Stomach (tissue), 9 donors: ENCODE measurements around the gene RASGRP2. TPM values are rescaled to one million over a fixed set of nuclear protein-coding genes. Genes with fewer than 3 reads are reported as not detected.

Experiments used
- DNase-seq, 2 donors: peaks; one replicate each; pipeline versions ENCODE4 v3.0.0 to v3.0.0-alpha.2; 2013 to 2019
- H3K27ac ChIP-seq, 5 donors: fragments of 200-600 bp in 4 of 5; sonication (generic) in 4 of 5; one replicate each; pipeline ENCODE4 v1.5.1; 2013 to 2019; ENCODE audit warnings: mild to moderate bottlenecking in 1 of 5, moderate library complexity in 1 of 5
- H3K27me3 ChIP-seq, 3 donors: fragments of 200-600 bp; sonication (generic); one replicate each; pipeline ENCODE4 v1.5.1; 2017 to 2019; ENCODE audit warnings: mixed run types in 1 of 3
- H3K36me3 ChIP-seq, 4 donors: fragments of 200-600 bp; sonication (generic); 1 replicate in 3 of 4; 2 replicates in 1 of 4; pipeline ENCODE4 v1.5.1; 2016 to 2019
- H3K4me1 ChIP-seq, 4 donors: fragments of 200-600 bp; sonication (generic); one replicate each; pipeline ENCODE4 v1.5.1; 2016 to 2019
- H3K4me3 ChIP-seq, 4 donors: fragments of 200-600 bp; sonication (generic) in 3 of 4; one replicate each; pipeline ENCODE4 v1.5.1; 2016 to 2019; ENCODE audit warnings: mild to moderate bottlenecking in 1 of 4
- H3K9me3 ChIP-seq, 4 donors: fragments of 200-600 bp; sonication (generic); one replicate each; pipeline ENCODE4 v1.5.1; 2016 to 2019
- EP300 ChIP-seq: sonication (generic); formaldehyde crosslinking; IDR thresholded peaks from one replicate; pipeline ENCODE4 v1.6.1; 2017; ENCODE audit warnings: antibody characterized with exemption
- POLR2A ChIP-seq, 4 donors: fragments of 450-650 bp; IDR thresholded peaks; one replicate each; pipeline ENCODE4 v1.6.1; 2016; ENCODE audit warnings: antibody characterized with exemption in 4 of 4, control low read depth in 2 of 4, mild to moderate bottlenecking in 1 of 4, moderate library complexity in 1 of 4
- POLR2AphosphoS5 ChIP-seq, 3 donors: sonication (generic); formaldehyde crosslinking; IDR thresholded peaks; one replicate each; pipeline ENCODE4 v1.6.1; 2016; ENCODE audit warnings: antibody characterized with exemption in 3 of 3
- WGBS, 5 donors: extraction: QIAGEN DNeasy Blood & Tissue Kit in 3 of 5; methylation state at CpG; one replicate each; pipeline versions ENCODE4 v1.1.5 to v1.1.7; 2013 to 2018; 5-methylcytosine and 5-hydroxymethylcytosine counted together
- intact Hi-C: fragments of 100-400 bp; cut with DNase I; formaldehyde crosslinking; loops from one replicate; pipeline ENCODE4 v1.15.1; 2023; ENCODE audit warnings: low total_unique reads
- polyA plus RNA-seq, 3 donors: library from polyadenylated mRNA; stranded (reverse); fragments of 200-250 nt; gene quantifications; one replicate each; pipeline ENCODE4 v1.2.3, GENCODE V29; 2013
- total RNA-seq, 5 donors: library from RNA; depleted of rRNA; stranded (reverse); fragments of >200 nt; gene quantifications; one replicate each; pipeline versions ENCODE4 v1.1.0 to v1.2.3, GENCODE V29; 2014 to 2016
- TF ChIP-seq, protein P1 (sequence below), 7 experiments: fragments of 450-650 bp in 4 of 7; fragments of 200-600 bp in 3 of 7; sonication (generic) in 3 of 7; IDR thresholded peaks; one replicate each; pipeline ENCODE4 v1.5.1; 2016 to 2019; ENCODE audit warnings: antibody characterized with exemption in 7 of 7, control low read depth in 2 of 7, mild to moderate bottlenecking in 1 of 7
- donor health status: healthy with polysubstance abuse.
- donor health status: Bipolar disorder and iron deficiency.
- donor health status: healthy.

The RASGRP2 gene
- total and polyA plus RNA-seq, 8 donors = 5.3 to 60.8 (median 11.3) TPM

DNA sequence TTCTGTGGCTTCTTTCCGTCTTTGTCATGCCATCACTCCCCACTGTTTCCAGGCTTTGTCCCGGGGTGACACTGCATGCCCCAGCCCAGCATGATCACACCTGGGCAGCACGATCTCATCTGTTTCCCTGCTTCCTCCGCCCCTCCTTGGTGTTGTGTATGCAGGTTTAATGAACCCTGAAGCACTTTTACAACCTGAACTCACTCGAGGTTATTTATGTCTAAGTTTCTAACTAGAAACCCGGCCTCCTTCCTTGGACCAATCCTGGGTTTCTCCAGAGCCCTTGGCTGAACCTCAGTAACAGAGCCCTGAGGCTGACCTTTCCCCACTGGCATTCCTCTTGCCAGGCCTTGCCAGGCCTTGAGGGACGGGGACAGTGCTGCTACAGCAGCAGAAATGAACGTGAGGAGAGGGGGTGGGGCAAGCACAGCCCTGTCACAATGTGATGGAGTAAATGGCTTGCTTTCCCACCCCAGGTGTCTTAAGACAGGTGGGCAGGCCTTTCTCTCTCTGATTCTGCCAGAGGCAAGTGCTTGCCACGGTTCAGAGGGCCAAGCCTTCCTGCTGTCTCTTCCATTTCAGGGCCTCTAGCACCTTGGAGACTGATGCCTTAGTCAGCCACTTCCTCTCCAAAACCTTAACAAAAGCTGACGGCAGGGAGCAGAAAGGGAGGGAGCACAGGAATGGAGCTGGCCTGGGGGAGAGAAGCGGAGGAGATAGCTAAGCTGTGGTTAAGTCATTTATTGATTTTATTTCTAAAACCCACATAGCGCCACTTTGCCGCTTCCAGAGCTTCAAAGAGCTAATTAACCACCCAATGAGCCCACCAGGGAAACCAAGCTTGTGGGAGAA lies 19.0 kb upstream of the RASGRP2 start:
- WGBS, 5 donors = 46 to 61% (median 54%) methylated on average over 13 of the region's 13 CpGs
- intact Hi-C loops = no loop called here
- no peaks in the 10 kb centered on the region for H3K9me3 ChIP-seq
- peak; percentile 23 to 28 for DNase-seq
- no peaks in the 10 kb centered on the region for H3K27me3 ChIP-seq
- peaks cover 58 to 62% (median 59%) of the 10 kb centered on the region in 4 donors for H3K36me3 ChIP-seq
- H3K4me1 ChIP-seq = peaks cover 41 to 98% (median 67%) of the 10 kb centered on the region in 4 donors
- TF ChIP-seq POLR2A (IDR thresholded peaks at IDR 0.05) (no peak), POLR2AphosphoS5 (IDR thresholded peaks at IDR 0.05) (no peak), EP300 (no peak)
- TF ChIP-seq, protein P1, sequence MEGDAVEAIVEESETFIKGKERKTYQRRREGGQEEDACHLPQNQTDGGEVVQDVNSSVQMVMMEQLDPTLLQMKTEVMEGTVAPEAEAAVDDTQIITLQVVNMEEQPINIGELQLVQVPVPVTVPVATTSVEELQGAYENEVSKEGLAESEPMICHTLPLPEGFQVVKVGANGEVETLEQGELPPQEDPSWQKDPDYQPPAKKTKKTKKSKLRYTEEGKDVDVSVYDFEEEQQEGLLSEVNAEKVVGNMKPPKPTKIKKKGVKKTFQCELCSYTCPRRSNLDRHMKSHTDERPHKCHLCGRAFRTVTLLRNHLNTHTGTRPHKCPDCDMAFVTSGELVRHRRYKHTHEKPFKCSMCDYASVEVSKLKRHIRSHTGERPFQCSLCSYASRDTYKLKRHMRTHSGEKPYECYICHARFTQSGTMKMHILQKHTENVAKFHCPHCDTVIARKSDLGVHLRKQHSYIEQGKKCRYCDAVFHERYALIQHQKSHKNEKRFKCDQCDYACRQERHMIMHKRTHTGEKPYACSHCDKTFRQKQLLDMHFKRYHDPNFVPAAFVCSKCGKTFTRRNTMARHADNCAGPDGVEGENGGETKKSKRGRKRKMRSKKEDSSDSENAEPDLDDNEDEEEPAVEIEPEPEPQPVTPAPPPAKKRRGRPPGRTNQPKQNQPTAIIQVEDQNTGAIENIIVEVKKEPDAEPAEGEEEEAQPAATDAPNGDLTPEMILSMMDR (IDR thresholded peaks at IDR 0.05) = no peak
- no peak overlapping the region for H3K4me3 ChIP-seq
- peak overlapping the region in 4 of 5 donors; percentile 49 to 77 (median 71) for H3K27ac ChIP-seq

DNA sequence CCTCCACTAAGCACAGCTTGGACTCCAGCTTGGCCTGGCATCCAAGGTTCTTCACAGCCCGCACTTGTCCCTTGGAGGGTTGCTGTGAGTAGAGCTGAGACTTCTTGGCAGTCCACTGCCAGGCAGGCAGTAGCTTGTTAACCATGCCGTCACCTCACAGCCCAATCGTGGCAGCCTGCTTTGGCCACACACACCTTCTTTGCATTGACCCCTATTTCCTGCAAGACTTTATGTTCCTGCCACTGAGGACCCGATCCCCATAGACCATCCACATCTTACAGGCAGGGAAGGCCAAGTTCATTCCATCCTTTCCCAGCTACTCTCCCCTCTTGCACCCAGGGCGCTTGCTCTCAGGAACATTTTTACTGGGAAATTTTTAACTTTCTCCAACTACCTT lies 18.3 kb upstream of the RASGRP2 start:
- peak overlapping the region in 3 of 5 donors; percentile 49 to 77 (median 75) for H3K27ac ChIP-seq

DNA sequence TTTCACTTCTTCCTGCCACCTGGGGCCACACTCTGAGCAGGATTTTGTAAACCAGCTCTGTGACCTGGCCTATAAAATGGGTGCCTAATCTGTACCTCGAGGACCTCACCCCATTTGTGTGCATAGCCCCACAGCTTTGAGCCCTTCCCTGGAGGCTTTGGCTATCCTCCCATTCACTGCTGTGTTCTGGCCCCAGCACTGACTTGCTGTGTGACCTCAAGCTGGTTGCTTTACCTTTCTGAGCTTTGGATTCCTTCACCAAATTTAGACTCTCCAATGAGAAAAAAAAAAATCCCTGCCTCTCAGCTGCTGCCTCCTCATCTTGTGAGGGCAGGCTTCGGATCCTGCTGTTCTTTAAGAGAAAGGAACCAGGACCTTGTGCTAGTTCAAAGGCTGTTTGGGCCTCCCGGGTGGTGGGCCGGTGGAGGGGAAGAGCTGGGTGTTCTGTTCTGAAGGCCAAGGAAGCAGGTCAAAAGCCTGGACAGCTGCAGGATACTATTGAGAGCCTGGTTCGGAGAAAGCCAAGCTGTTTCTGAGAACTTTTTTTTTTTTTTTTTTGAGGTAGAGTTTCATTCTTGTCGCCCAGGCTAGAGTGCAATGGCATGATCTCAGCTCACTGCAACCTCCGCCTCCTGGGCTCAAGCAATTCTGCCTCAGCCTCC lies 16.9 kb upstream of the RASGRP2 start:
- 49 to 65% (median 61%) methylated on average over 7 of the region's 7 CpGs for WGBS, 5 donors
- H3K4me3 ChIP-seq = no peak overlapping the region
- peak overlapping the region in 4 of 5 donors; percentile 33 to 77 (median 55) for H3K27ac ChIP-seq
- peaks cover 41 to 78% (median 63%) of the 10 kb centered on the region in 4 donors for H3K4me1 ChIP-seq
- peak in 1 of 2 donors; percentile 4 for DNase-seq
- TF ChIP-seq, protein P1 (IDR thresholded peaks at IDR 0.05) = no peak
- TF ChIP-seq POLR2A (IDR thresholded peaks at IDR 0.05) = no peak
- TF ChIP-seq EP300 = no peak
- no peak for TF ChIP-seq POLR2AphosphoS5 (IDR thresholded peaks at IDR 0.05)
- no peaks in the 10 kb centered on the region for H3K27me3 ChIP-seq
- no peaks in the 10 kb centered on the region for H3K9me3 ChIP-seq
- intact Hi-C loops = no loop called here
- peaks cover 38 to 42% (median 39%) of the 10 kb centered on the region in 4 donors for H3K36me3 ChIP-seq

More for the DNA sequence above, 18.3 kb upstream of the RASGRP2 start:
- peak; percentile 5 to 24 for DNase-seq
- H3K4me1 ChIP-seq = peaks cover 41 to 92% (median 63%) of the 10 kb centered on the region in 4 donors
- TF ChIP-seq POLR2AphosphoS5 (IDR thresholded peaks at IDR 0.05) (peak in 1 of 3 donors; percentile 24), EP300 (no peak)
- no peaks in the 10 kb centered on the region for H3K9me3 ChIP-seq
- no peaks in the 10 kb centered on the region for H3K27me3 ChIP-seq
- H3K4me3 ChIP-seq = no peak overlapping the region
- intact Hi-C loops = no loop called here
- peaks cover 51 to 56% (median 53%) of the 10 kb centered on the region in 4 donors for H3K36me3 ChIP-seq
- 63 to 74% (median 69%) methylated on average over 5 of the region's 5 CpGs for WGBS, 5 donors

DNA sequence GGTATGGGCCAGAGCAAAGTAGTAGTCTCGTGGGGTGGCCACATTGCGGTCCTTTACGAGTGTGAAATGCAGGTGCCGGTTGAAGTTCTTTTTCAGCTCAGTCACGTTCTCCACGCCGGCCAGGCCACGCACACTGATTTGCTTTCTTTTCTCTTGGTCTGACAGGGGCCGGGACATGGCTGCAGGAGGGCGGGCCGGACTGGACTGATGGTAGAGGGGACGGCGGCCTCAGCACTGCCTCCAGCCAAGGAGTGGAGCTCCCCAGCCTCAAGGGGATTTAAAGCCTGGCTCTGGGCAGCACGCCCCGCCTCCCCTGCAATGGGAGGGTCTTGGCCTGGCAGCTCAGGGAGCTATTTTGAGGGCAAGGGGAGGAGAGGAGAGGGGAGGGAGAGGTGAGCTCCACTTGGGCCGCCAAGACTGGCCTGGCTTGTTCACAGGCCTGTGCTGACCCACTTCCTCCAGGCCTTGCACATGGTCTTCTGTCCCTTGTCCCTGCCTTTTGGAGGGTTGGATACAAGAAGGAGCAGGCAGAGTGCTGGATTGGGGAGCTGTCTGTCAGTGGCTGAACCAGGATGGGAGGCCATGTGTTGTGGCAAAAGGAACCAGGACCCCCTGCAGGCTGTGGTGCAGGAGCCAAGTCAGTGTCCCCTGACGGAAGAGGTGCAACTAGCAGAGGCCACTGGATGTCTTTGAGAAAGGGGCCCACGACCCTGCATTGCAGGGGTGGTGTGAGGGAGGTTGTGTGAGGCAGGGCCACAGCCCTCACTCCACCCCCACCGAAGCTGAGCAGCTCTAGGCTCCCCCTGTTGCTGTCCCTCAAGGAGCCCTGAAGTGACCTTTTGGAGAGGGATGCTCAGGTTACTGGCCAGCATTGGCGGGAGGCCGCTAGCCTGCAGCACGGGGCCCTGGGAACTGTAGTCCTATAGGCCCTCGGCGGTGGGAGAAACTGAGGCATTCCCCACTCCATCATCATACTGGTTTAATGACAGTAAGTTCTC lies 16.1 kb upstream of the RASGRP2 start, which contains the start of gene PYGM:
TSS of gene PYGM (minus strand) at position 253 of the 998 bp plus-strand sequence. CDS start at position 177, 76 bp downstream.
- TF ChIP-seq POLR2AphosphoS5 (IDR thresholded peaks at IDR 0.05) (peak in 1 of 3 donors; percentile 40), POLR2A (IDR thresholded peaks at IDR 0.05) (no peak)
- intact Hi-C loops = no loop called here
- 36 to 51% (median 38%) methylated on average over 21 to 24 of the region's 24 CpGs for WGBS, 5 donors
- Histone ChIP-seq H3K4me3 (peak within 1 kb of the TSS; percentile 14 to 35 (median 28)), H3K27ac (peak within 1 kb of the TSS; percentile 6 to 77 (median 61)), H3K9me3 (no peaks in the 10 kb centered on the region), H3K27me3 (no peaks in the 10 kb centered on the region), H3K4me1 (peaks cover 36 to 69% (median 56%) of the 10 kb centered on the region in 4 donors), H3K36me3 (peaks cover 29 to 34% (median 32%) of the 10 kb centered on the region in 4 donors)
- peak in 1 of 2 donors; percentile 90 for DNase-seq
